Activated T-cell treated with anti-CD3 and anti-CD28 coated beads, Interleukin-2, amount 50 U/mL, for 72 hours (primary cell): ENCODE results near the gene VAT1. TPM values are rescaled to one million over a fixed set of nuclear protein-coding genes. Genes with fewer than 3 reads are reported as not detected.
"Not testable (repeated sequence)": the region's sequence is repeated elsewhere in the genome, so short reads cannot be mapped to it uniquely, and the experiment has no call there.

Experiments
- ATAC-seq, 2 donors: fragments of 150-1000 bp; cut with Tn5 transposase; replicated peaks in 1 of 2; 2 replicates each; pipeline ENCODE4 v1.10.0; 2021; ENCODE audit warnings: moderate library complexity in 2 of 2, mild to moderate bottlenecking in 1 of 2
- DNase-seq, 2 donors: peaks; one replicate each; pipeline ENCODE4 v3.0.0; 2021 to 2022; ENCODE audit warnings: mixed read lengths in 1 of 2
- H3K27ac Mint-ChIP-seq: one replicate; pipeline ENCODE4 v1.8.0; 2022; ENCODE audit warnings: mild to moderate bottlenecking, moderate library complexity, mixed read lengths
- H3K27me3 Mint-ChIP-seq: one replicate; pipeline ENCODE4 v1.8.0; 2022; ENCODE audit warnings: low read depth, mixed read lengths
- H3K36me3 Mint-ChIP-seq, 2 donors: one replicate each; pipeline ENCODE4 v1.8.0; 2022; ENCODE audit warnings: mixed read lengths in 2 of 2, mild to moderate bottlenecking in 1 of 2; ENCODE audit not compliant: insufficient read depth in 2 of 2
- H3K4me1 Mint-ChIP-seq: one replicate; pipeline ENCODE4 v1.8.0; 2022; ENCODE audit warnings: low read depth, mixed read lengths
- H3K4me3 Mint-ChIP-seq, 2 donors: one replicate each; pipeline ENCODE4 v1.8.0; 2022; ENCODE audit warnings: mild to moderate bottlenecking in 2 of 2, mixed read lengths in 2 of 2, moderate library complexity in 2 of 2
- H3K9me3 Mint-ChIP-seq, 2 donors: one replicate each; pipeline ENCODE4 v1.8.0; 2022; ENCODE audit warnings: mixed read lengths in 2 of 2
- total RNA-seq, 2 donors: library from RNA; stranded (reverse); gene quantifications; one replicate each; pipeline ENCODE4 v1.2.3, GENCODE V29; 2022

VAT1 gene
- total RNA-seq, 2 donors from 2014 or later, result 13.2 to 23.2 TPM

GRCh38 chr17:42989726-42990652 lies 32.2 kb downstream of the VAT1 start:
- Mint-ChIP-seq H3K4me1 (peaks cover 8% of the 10 kb centered on the region), H3K36me3 (peaks cover 4 to 16% of the 10 kb centered on the region in 2 donors), H3K27ac (no peak overlapping the region), H3K9me3 (no peaks in the 10 kb centered on the region), H3K27me3 (no peaks in the 10 kb centered on the region), H3K4me3 (no peak overlapping the region)
- no peak for DNase-seq
- ATAC-seq, result no peak

GRCh38 chr17:42989141-42989540 lies 33.0 kb downstream of the VAT1 start:
- no peaks in the 10 kb centered on the region for H3K9me3 Mint-ChIP-seq
- ATAC-seq (no peak), DNase-seq (no peak)
- peaks cover 9% of the 10 kb centered on the region for H3K4me1 Mint-ChIP-seq
- no peaks in the 10 kb centered on the region for H3K27me3 Mint-ChIP-seq
- peaks cover 4 to 16% of the 10 kb centered on the region in 2 donors for H3K36me3 Mint-ChIP-seq
- H3K4me3 Mint-ChIP-seq, result no peak overlapping the region
- no peak overlapping the region for H3K27ac Mint-ChIP-seq

DNA sequence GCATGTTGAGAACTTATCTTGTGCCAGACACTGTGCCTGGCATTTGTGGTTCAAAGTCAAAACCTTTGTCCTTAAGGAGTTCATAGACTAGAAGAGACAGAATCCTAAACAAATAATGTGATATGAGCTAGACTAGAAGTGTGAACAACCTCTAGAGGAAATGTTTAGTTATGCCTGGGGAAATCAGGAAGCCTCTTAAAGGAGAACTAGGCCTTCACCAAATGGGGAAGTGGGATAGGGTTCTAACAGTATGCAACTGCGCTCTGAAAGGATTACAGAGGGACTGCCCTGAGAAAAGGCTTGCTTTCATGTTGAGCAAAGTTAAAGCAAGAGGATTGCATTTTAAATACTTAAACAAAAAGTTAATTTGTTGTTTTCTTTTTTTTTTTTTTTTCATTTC lies 37.0 kb downstream of the VAT1 start:
- Mint-ChIP-seq H3K27ac (no peak overlapping the region), H3K9me3 (no peaks in the 10 kb centered on the region), H3K36me3 (peaks cover 5 to 16% of the 10 kb centered on the region in 2 donors), H3K4me3 (no peak overlapping the region), H3K27me3 (no peaks in the 10 kb centered on the region), H3K4me1 (peaks cover 32% of the 10 kb centered on the region)
- DNase-seq (no peak), ATAC-seq (no peak)

DNA sequence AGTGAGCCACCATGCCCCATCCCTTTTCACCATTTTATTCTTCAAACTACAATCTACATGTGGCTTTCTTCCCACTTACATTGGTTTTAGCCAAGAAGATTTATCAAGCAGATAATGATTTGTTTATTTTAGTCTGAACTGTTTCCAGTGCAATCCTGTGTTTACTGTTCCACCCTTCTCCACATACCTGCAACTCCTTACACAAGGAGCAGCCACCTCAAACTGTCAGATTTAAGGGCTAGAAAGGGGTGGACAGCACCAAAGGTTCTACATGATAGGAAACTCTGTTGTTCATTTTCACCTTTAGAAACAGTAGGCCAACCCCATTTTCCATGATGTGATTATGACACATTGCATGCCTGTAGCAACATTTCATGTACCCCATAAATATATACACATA lies 39.9 kb downstream of the VAT1 start:
- Mint-ChIP-seq H3K9me3 (no peaks in the 10 kb centered on the region), H3K4me3 (peak overlapping the region; percentile 83 to 86), H3K4me1 (peaks cover 44% of the 10 kb centered on the region), H3K27me3 (no peaks in the 10 kb centered on the region), H3K36me3 (peaks cover 5 to 8% of the 10 kb centered on the region in 2 donors), H3K27ac (peak overlapping the region; percentile 19)
- no peak for ATAC-seq
- no peak for DNase-seq

DNA sequence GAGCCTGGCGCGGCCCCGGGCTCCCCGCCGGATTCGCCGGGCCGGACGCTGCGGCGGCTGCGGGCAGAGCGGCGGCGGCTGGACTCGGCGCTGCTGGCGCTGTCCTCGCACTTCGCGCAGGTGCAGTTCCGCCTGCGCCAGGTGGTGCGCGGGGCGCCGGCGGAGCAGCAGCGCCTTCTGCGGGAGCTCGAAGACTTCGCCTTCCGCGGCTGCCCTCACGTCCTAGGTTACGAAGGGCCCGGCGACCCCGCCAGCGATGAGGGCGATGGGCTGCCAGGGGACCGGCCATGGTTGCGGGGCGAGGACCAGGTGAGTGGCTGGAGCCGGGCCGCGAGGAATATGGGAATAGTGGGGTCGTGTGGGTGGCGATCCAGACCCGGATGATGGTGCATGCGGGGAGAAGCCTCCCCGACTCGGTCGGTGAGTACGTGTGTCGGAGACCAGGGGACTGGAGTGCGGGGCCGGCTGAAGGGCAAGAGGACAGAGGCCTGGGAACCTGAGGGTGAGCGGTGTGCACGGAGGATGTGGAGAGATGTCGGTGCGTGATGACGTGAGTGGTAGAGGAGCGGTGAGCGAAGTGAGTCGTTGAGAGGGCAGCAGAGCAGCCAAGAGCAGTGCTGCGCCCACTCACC lies 41.3 kb downstream of the VAT1 start:
- H3K36me3 Mint-ChIP-seq, result peaks cover 5 to 8% of the 10 kb centered on the region in 2 donors
- H3K9me3 Mint-ChIP-seq, result no peaks in the 10 kb centered on the region
- H3K27me3 Mint-ChIP-seq, result no peaks in the 10 kb centered on the region
- DNase-seq (peak; percentile 76 to 84), ATAC-seq (peak; percentile 87 to 89)
- peak overlapping the region; percentile 83 to 86 for H3K4me3 Mint-ChIP-seq
- H3K4me1 Mint-ChIP-seq, result peaks cover 44% of the 10 kb centered on the region
- peak overlapping the region; percentile 83 for H3K27ac Mint-ChIP-seq

GRCh38 chr17:42980274-42980765 lies 41.9 kb downstream of the VAT1 start, which contains the start of gene RUNDC1:
TSS of gene RUNDC1 (plus strand) at chr17:42980565. CDS start at chr17:42980577, 12 bp downstream.
- H3K36me3 Mint-ChIP-seq, result peaks cover 5 to 7% of the 10 kb centered on the region in 2 donors
- H3K9me3 Mint-ChIP-seq, result no peaks in the 10 kb centered on the region
- H3K4me1 Mint-ChIP-seq, result peaks cover 44% of the 10 kb centered on the region
- H3K27ac Mint-ChIP-seq, result peak within 1 kb of the TSS; percentile 83
- DNase-seq, result peak; percentile 91 to 93
- ATAC-seq, result peak; percentile 85 to 86
- peak within 1 kb of the TSS; percentile 94 to 99 for H3K4me3 Mint-ChIP-seq
- no peaks in the 10 kb centered on the region for H3K27me3 Mint-ChIP-seq

- Mint-ChIP-seq H3K4me3 (peak within 1 kb of the TSS; percentile 94 to 99), H3K4me1 (peaks cover 39% of the 10 kb centered on the region), H3K36me3 (peaks cover 3 to 7% of the 10 kb centered on the region in 2 donors), H3K27me3 (no peaks in the 10 kb centered on the region), H3K9me3 (no peaks in the 10 kb centered on the region), H3K27ac (peak within 1 kb of the TSS; percentile 83)
- ATAC-seq (peak; percentile 56 to 58), DNase-seq (peak; percentile 33 to 46)
Observed at GRCh38 chr17:42979511-42980273, 42.5 kb downstream of the VAT1 start, which contains the start of gene PTGES3L. TSS of gene PTGES3L (minus strand) at chr17:42980080. CDS start at chr17:42980053, 27 bp downstream.

DNA sequence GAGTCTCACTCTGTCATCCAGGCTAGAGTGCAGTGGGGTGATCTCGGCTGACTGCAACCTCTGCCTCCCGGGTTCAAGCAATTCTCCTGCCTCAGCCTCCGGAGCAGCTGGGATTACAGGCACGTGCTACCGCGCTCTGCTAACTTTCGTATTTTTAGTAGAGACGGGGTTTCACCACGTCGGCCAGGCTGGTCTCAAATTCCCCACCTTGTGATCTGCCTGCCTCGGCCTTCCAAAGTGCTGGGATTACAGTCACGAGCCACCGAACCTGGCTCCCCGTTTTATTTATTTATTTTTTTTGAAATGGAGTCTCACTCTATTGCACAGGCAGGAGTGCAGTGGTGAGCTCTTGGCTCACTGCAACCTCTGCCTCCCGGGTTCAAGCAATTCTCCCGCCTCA lies 46.5 kb downstream of the VAT1 start:
- not testable (repeated sequence) for H3K27ac Mint-ChIP-seq, ATAC-seq, H3K27me3 Mint-ChIP-seq, H3K9me3 Mint-ChIP-seq, H3K4me3 Mint-ChIP-seq, DNase-seq, H3K36me3 Mint-ChIP-seq
- peaks cover 13% of the 10 kb centered on the region for H3K4me1 Mint-ChIP-seq

- DNase-seq, result no peak
- ATAC-seq, result no peak
- H3K27me3 Mint-ChIP-seq, result no peaks in the 10 kb centered on the region
- no peaks in the 10 kb centered on the region for H3K36me3 Mint-ChIP-seq
- peaks cover 13% of the 10 kb centered on the region for H3K4me1 Mint-ChIP-seq
- H3K9me3 Mint-ChIP-seq, result no peaks in the 10 kb centered on the region
- no peak overlapping the region for H3K27ac Mint-ChIP-seq
- H3K4me3 Mint-ChIP-seq, result no peak overlapping the region
Observed at GRCh38 chr17:42975265-42975664, 46.9 kb downstream of the VAT1 start.

DNA sequence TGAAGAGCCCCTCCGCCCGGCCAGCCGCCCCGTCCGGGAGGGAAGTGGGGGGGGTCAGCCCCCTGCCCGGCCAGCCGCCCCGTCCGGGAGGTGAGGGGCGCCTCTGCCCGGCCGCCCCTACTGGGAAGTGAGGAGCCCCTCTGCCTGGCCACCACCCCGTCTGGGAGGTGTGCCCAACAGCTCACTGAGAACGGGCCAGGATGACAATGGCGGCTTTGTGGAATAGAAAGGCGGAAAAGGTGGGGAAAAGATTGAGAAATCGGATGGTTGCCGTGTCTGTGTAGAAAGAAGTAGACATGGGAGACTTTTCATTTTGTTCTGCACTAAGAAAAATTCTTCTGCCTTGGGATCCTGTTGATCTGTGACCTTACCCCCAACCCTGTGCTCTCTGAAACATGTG lies 48.9 kb downstream of the VAT1 start:
- H3K27me3 Mint-ChIP-seq, ATAC-seq, H3K4me3 Mint-ChIP-seq, H3K36me3 Mint-ChIP-seq, H3K4me1 Mint-ChIP-seq, H3K9me3 Mint-ChIP-seq, H3K27ac Mint-ChIP-seq, DNase-seq: not testable (repeated sequence)

DNA sequence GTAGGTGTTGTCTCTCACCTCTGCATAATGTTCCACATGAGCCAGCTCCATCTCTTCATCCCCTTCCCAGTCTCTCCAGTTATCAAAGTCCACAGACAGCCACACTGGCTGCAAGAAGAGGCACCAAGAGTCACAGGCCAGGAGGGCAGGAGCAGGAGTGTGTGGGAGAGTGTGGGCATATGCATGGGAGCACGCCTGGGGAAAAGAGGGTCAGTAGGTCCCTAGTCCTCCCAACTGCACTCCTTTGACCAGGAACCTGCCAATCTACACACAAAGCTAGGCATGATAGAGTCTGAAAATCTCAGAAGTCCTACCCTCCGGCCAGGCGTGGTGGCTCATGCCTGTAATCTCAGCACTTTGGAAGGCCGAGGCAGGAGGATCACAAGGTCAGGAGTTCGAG lies 50.6 kb downstream of the VAT1 start:
- H3K36me3 Mint-ChIP-seq, result no peaks in the 10 kb centered on the region
- H3K4me1 Mint-ChIP-seq, result no peaks in the 10 kb centered on the region
- no peak overlapping the region for H3K4me3 Mint-ChIP-seq
- DNase-seq, result no peak
- H3K27me3 Mint-ChIP-seq, result no peaks in the 10 kb centered on the region
- no peak overlapping the region for H3K27ac Mint-ChIP-seq
- H3K9me3 Mint-ChIP-seq, result no peaks in the 10 kb centered on the region
- no peak for ATAC-seq

GRCh38 chr17:42969001-42969581 lies 53.1 kb downstream of the VAT1 start:
- Mint-ChIP-seq H3K27me3 (no peaks in the 10 kb centered on the region), H3K27ac (peak overlapping the region; percentile 10)

More at GRCh38 chr17:42969001-42969581, 53.1 kb downstream of the VAT1 start:
- Mint-ChIP-seq H3K4me1 (peaks cover 7% of the 10 kb centered on the region), H3K36me3 (peaks cover 0 to 5% of the 10 kb centered on the region in 2 donors), H3K4me3 (peak overlapping the region in 1 of 2 donors; percentile 40), H3K9me3 (no peaks in the 10 kb centered on the region)
- ATAC-seq (peak in 1 of 2 donors; percentile 41), DNase-seq (no peak)
